ENCODE results near the gene DGCR8.

The DGCR8 gene

DNA sequence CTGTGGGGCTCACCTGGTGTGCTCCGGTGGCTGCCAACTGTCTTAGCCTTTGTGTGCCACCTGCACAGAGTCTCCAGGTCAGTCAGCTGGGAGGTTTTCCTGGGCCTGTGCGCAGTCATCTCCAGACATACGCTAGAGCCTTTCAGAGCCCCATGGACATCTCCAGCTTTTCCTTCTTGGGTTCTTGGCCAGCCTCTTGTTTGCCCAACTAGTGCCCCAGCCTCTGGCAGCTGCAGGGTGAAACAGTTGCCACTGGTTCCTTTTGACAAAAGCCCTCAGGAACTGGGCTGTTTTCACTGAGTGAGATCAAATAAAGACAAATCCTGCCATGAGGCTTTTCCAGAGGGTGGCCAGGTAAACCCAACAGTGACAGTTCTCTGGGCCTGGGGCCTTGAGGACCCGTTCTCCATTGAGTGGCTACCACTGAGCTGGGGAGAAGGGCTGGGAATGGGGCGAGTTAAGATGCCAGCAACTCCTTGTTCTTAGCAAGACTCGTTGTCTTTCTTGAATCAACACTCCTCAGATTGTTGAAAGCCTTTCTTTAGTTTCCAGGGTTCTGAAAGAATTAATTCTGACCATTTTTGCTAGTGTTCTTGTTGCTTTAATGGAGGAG is 19.2 kb downstream of the DGCR8 start:
- no peaks in the 10 kb centered on the region for H3K4me1 Mint-ChIP-seq

DNA sequence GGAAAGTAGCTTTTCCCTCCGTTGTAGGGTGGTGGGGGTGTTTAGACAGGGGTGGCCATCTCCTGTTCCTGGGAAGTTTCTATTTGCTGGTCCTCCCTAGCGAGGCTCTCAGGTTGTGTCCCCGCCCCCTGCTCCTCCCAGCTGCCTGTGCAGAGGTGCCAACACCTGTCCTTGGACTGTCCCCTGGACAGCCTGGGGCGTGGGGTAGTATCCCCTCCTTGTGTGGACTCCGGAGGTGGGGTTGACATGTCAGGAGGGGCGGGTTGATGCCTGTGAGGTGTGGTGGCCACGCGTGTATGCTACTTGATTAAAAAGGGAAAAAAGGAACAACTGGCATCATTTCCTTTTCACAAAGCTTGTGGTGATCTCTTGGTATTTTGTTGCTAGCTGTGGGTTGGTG is 21.6 kb downstream of the DGCR8 start:
- no peaks in the 10 kb centered on the region for H3K27me3 Mint-ChIP-seq
- H3K4me3 Mint-ChIP-seq, result no peak overlapping the region
- DNase-seq (ENCODE audit: low spot score in 2 of 2), result no peak
- H3K9me3 Mint-ChIP-seq, result no peaks in the 10 kb centered on the region
- H3K4me1 Mint-ChIP-seq, result no peaks in the 10 kb centered on the region
- peaks cover 19% of the 10 kb centered on the region for H3K36me3 Mint-ChIP-seq
- ATAC-seq (ENCODE audit: low read depth), result no peak
- H3K27ac Mint-ChIP-seq, result no peak overlapping the region

More for the DNA sequence above, 19.2 kb downstream of the DGCR8 start:
- ATAC-seq (ENCODE audit: low read depth), result no peak
- no peak overlapping the region for H3K4me3 Mint-ChIP-seq
- DNase-seq (ENCODE audit: low spot score in 2 of 2), result no peak
- no peaks in the 10 kb centered on the region for H3K27me3 Mint-ChIP-seq
- H3K9me3 Mint-ChIP-seq, result no peaks in the 10 kb centered on the region
- no peak overlapping the region for H3K27ac Mint-ChIP-seq
- H3K36me3 Mint-ChIP-seq, result peaks cover 29% of the 10 kb centered on the region

GRCh38 chr22:20102203-20102780 is 22.3 kb downstream of the DGCR8 start:
- H3K27ac Mint-ChIP-seq, result no peak overlapping the region
- no peak for ATAC-seq (ENCODE audit: low read depth)
- H3K27me3 Mint-ChIP-seq, result no peaks in the 10 kb centered on the region
- H3K36me3 Mint-ChIP-seq, result peaks cover 18% of the 10 kb centered on the region
- H3K4me1 Mint-ChIP-seq, result no peaks in the 10 kb centered on the region
- no peaks in the 10 kb centered on the region for H3K9me3 Mint-ChIP-seq
- no peak for DNase-seq (ENCODE audit: low spot score in 2 of 2)
- no peak overlapping the region for H3K4me3 Mint-ChIP-seq

- Mint-ChIP-seq H3K36me3 (peaks cover 14% of the 10 kb centered on the region), H3K4me1 (no peaks in the 10 kb centered on the region), H3K27ac (no peak overlapping the region), H3K4me3 (no peak overlapping the region), H3K27me3 (no peaks in the 10 kb centered on the region), H3K9me3 (no peaks in the 10 kb centered on the region)
- DNase-seq (ENCODE audit: low spot score in 2 of 2) (no peak), ATAC-seq (ENCODE audit: low read depth) (no peak)
Measured at GRCh38 chr22:20105456-20106204, 25.6 kb downstream of the DGCR8 start.

GRCh38 chr22:20106205-20106848 is 26.3 kb downstream of the DGCR8 start:
- peaks cover 13% of the 10 kb centered on the region for H3K36me3 Mint-ChIP-seq
- no peaks in the 10 kb centered on the region for H3K27me3 Mint-ChIP-seq

GRCh38 chr22:20106849-20107237 is 26.8 kb downstream of the DGCR8 start:
- Mint-ChIP-seq H3K4me1 (peaks cover 2% of the 10 kb centered on the region), H3K9me3 (no peaks in the 10 kb centered on the region), H3K27ac (no peak overlapping the region), H3K27me3 (no peaks in the 10 kb centered on the region), H3K4me3 (no peak overlapping the region), H3K36me3 (peaks cover 13% of the 10 kb centered on the region)
- DNase-seq (ENCODE audit: low spot score in 2 of 2) (no peak), ATAC-seq (ENCODE audit: low read depth) (no peak)

More at GRCh38 chr22:20106205-20106848, 26.3 kb downstream of the DGCR8 start:
- Mint-ChIP-seq H3K9me3 (no peaks in the 10 kb centered on the region), H3K27ac (no peak overlapping the region), H3K4me3 (no peak overlapping the region), H3K4me1 (peaks cover under 1% of the 10 kb centered on the region)
- no peak for ATAC-seq (ENCODE audit: low read depth)
- DNase-seq (ENCODE audit: low spot score in 2 of 2), result no peak

- ATAC-seq (ENCODE audit: low read depth) (no peak), DNase-seq (ENCODE audit: low spot score in 2 of 2) (no peak)
- Mint-ChIP-seq H3K36me3 (peaks cover 13% of the 10 kb centered on the region), H3K27me3 (no peaks in the 10 kb centered on the region), H3K27ac (no peak overlapping the region), H3K4me3 (no peak overlapping the region), H3K9me3 (no peaks in the 10 kb centered on the region), H3K4me1 (peaks cover 2% of the 10 kb centered on the region)
Measured at GRCh38 chr22:20107471-20107901, 27.4 kb downstream of the DGCR8 start.

GRCh38 chr22:20107951-20108756 is 28.1 kb downstream of the DGCR8 start:
- peaks cover 2% of the 10 kb centered on the region for H3K4me1 Mint-ChIP-seq
- no peaks in the 10 kb centered on the region for H3K9me3 Mint-ChIP-seq
- peaks cover 13% of the 10 kb centered on the region for H3K36me3 Mint-ChIP-seq
- no peak overlapping the region for H3K27ac Mint-ChIP-seq
- H3K4me3 Mint-ChIP-seq, result no peak overlapping the region
- no peaks in the 10 kb centered on the region for H3K27me3 Mint-ChIP-seq
- DNase-seq (ENCODE audit: low spot score in 2 of 2), result no peak
- no peak for ATAC-seq (ENCODE audit: low read depth)

GRCh38 chr22:20108757-20109230 is 28.8 kb downstream of the DGCR8 start:
- DNase-seq (ENCODE audit: low spot score in 2 of 2) (no peak), ATAC-seq (ENCODE audit: low read depth) (no peak)
- peaks cover 2% of the 10 kb centered on the region for H3K4me1 Mint-ChIP-seq
- H3K9me3 Mint-ChIP-seq, result no peaks in the 10 kb centered on the region
- H3K4me3 Mint-ChIP-seq, result no peak overlapping the region
- H3K27ac Mint-ChIP-seq, result no peak overlapping the region
- H3K36me3 Mint-ChIP-seq, result peaks cover 9% of the 10 kb centered on the region
- H3K27me3 Mint-ChIP-seq, result no peaks in the 10 kb centered on the region

DNA sequence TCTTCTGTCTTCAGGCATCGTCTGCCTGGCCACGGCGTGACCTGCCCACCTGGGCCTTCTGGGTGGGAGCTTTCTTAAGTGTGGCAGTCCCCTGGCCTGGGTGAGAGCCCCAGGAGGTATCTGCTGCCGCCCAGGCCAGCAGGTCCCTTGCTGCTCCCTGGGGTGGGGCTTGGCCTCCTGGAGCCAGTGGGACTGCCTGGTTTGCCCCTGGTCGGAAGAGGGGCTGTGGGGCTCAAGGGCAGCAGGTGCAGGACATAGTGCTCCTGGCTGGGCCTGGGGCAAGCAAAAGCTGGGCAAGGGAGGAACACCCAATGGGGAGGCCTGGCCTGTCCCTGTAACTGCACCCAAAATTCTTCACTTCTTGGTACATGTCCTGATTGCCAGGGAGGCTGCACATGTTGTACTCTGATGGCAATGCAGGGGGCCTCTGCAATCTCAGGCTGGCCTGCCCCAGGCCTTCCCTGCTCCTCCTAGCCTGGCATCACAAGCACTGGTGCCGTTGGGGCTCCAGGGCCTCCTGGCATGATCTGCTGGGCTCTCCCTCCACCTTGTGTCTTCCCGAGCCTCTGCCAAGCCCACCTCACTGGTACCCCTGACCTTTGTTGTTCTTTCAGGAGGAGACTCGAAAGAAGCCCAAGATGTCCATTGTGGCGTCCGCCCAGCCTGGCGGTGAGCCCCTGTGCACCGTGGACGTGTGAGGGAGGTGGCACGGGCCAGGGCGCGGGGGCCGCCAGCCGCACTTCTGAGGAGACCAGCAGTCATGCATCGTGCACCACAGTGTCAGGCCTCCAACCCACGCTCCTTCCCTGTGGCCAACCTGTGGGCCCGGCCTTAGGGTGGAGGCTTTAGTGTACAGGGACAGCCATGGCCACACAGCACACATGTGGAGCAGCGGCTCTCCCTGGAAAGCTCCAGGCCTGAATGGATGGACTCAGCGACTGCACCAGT is 29.6 kb downstream of the DGCR8 start:
- H3K27me3 Mint-ChIP-seq, result no peaks in the 10 kb centered on the region
- DNase-seq (ENCODE audit: low spot score in 2 of 2), result no peak
- H3K36me3 Mint-ChIP-seq, result peaks cover 11% of the 10 kb centered on the region
- no peaks in the 10 kb centered on the region for H3K9me3 Mint-ChIP-seq
- no peak overlapping the region for H3K4me3 Mint-ChIP-seq
- peaks cover 5% of the 10 kb centered on the region for H3K4me1 Mint-ChIP-seq
- no peak overlapping the region for H3K27ac Mint-ChIP-seq
- ATAC-seq (ENCODE audit: low read depth), result no peak

- no peaks in the 10 kb centered on the region for H3K9me3 Mint-ChIP-seq
- ATAC-seq (ENCODE audit: low read depth) (no peak), DNase-seq (ENCODE audit: low spot score in 2 of 2) (no peak)
- H3K27me3 Mint-ChIP-seq, result no peaks in the 10 kb centered on the region
- H3K4me3 Mint-ChIP-seq, result no peak overlapping the region
- no peak overlapping the region for H3K27ac Mint-ChIP-seq
- H3K36me3 Mint-ChIP-seq, result peaks cover 14% of the 10 kb centered on the region
- peaks cover 9% of the 10 kb centered on the region for H3K4me1 Mint-ChIP-seq
Measured at GRCh38 chr22:20110359-20110985, 30.4 kb downstream of the DGCR8 start.

DNA sequence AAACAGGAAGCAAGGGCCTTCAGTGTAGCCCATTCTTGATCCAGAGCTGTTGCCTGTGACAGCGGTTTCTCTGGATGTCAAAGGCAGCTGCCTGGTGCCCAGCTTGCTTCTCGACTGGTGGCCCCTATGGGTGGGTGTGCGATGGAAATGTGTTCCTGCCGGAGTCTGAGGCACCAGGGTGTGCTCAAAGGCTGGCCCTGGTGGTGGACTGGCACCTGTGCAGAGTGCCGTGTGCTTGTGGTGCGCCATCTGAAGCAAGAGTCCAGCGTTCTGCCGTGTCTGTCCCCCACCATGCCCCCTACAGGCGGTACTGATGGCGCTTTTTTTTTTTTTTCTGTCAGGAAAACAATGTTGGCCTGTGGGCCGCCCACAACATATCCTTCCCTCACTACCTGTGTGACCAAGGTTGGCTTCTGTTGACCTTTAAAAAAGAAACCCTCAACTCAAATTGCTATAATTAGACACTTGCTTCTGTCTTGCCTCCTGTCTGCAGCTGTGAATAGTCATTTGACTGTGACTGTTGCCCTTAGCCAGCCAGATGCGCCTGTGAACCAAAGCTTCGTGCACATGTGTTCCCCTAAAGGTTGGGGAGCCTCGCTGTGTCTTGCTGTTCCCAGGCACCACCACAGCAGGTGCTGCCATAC is 31.1 kb downstream of the DGCR8 start:
- Mint-ChIP-seq H3K4me1 (peaks cover 9% of the 10 kb centered on the region), H3K36me3 (peaks cover 14% of the 10 kb centered on the region), H3K9me3 (no peaks in the 10 kb centered on the region), H3K27ac (no peak overlapping the region), H3K4me3 (no peak overlapping the region), H3K27me3 (no peaks in the 10 kb centered on the region)
- peak; percentile 70 for ATAC-seq (ENCODE audit: low read depth)
- no peak for DNase-seq (ENCODE audit: low spot score in 2 of 2)

Measured in memory B cell (primary cell).